Panc1 (cell line): ENCODE measurements around the gene EPS8L2. TPM values are rescaled to one million over a fixed set of nuclear protein-coding genes. Genes with fewer than 3 reads are reported as not detected.

Source experiments
- ATAC-seq: fragments of 200-7000 bp; cut with Tn5 transposase; 2 replicates; pipeline ENCODE4 v1.9.1; 2020; ENCODE audit warnings: mild to moderate bottlenecking, moderate library complexity
- BruUV-seq: library from RNA; stranded (reverse); fragments of 400-500 nt; replicated peaks from 2 replicates; lab custom pipeline; 2021; lab: Mats Ljungman, UMichigan
- CTCF ChIA-PET: fragments of 300-600 bp; sonication (Branson Sonifier 250); formaldehyde crosslinking; loops from one replicate; lab custom pipeline; 2022; ENCODE audit warnings: antibody characterized with exemption; lab: Charles Lee
- POLR2A ChIA-PET: fragments of 300-600 bp; sonication (Branson Sonifier 250); formaldehyde crosslinking; loops from one replicate; lab custom pipeline; 2022; ENCODE audit warnings: antibody characterized with exemption; lab: Charles Lee
- DNase-seq: peaks from one replicate; pipeline ENCODE4 v3.0.0-alpha.2; 2010; ENCODE audit warnings: low read depth, low spot score
- H3K27ac ChIP-seq: 2 replicates; pipeline ENCODE4 v1.5.1; 2011; ENCODE audit warnings: mild to moderate bottlenecking, low read length, inconsistent platforms
- H3K27me3 ChIP-seq: fragments of 200-500 bp; sonication (Bioruptor generic); 2 replicates; pipeline ENCODE4 v1.6.0; 2014; ENCODE audit warnings: low read length, inconsistent platforms; ENCODE audit not compliant: control insufficient read depth, insufficient read depth
- H3K36me3 ChIP-seq: fragments of 200-500 bp; sonication (Bioruptor generic); 2 replicates; pipeline ENCODE4 v1.5.1; 2014; ENCODE audit warnings: inconsistent platforms, mild to moderate bottlenecking, low read length, moderate library complexity; ENCODE audit not compliant: control insufficient read depth, insufficient read depth
- H3K4me1 ChIP-seq: 2 replicates; pipeline ENCODE4 v1.5.1; 2011; ENCODE audit warnings: inconsistent platforms, mild to moderate bottlenecking, low read length, moderate library complexity; ENCODE audit not compliant: control insufficient read depth, insufficient read depth
- H3K4me3 ChIP-seq, 2 experiments: 2 replicates each; pipeline ENCODE4 v1.5.1; 2011 to 2012; ENCODE audit warnings: low read depth in 2 of 2, low read length in 2 of 2, mild to moderate bottlenecking in 2 of 2, inconsistent platforms in 1 of 2, moderate library complexity in 1 of 2
- H3K9me3 ChIP-seq: fragments of 200-500 bp; sonication (Bioruptor generic); 2 replicates; pipeline ENCODE4 v1.5.1; 2014; ENCODE audit warnings: low read depth, mild to moderate bottlenecking, inconsistent platforms, low read length, moderate library complexity; ENCODE audit not compliant: control insufficient read depth, insufficient read depth
- CTCF ChIP-seq: fragments of 450-650 bp; IDR thresholded peaks from 2 replicates; pipeline ENCODE4 v1.5.1; 2017; ENCODE audit warnings: mild to moderate bottlenecking
- POLR2AphosphoS5 ChIP-seq: IDR thresholded peaks from 2 replicates; pipeline ENCODE4 v1.6.1; 2012; ENCODE audit warnings: mild to moderate bottlenecking, low read depth, low read length, moderate library complexity
- REST ChIP-seq, 2 experiments: IDR thresholded peaks; 2 replicates each; pipeline ENCODE4 v1.6.1; 2011 to 2012; ENCODE audit warnings: low read depth in 2 of 2, control low read depth in 1 of 2, low read length in 1 of 2, mild to moderate bottlenecking in 1 of 2, moderate library complexity in 1 of 2; ENCODE audit not compliant: insufficient read depth in 1 of 2
- SIN3A ChIP-seq: IDR thresholded peaks from 2 replicates; pipeline ENCODE4 v1.6.1; 2012; ENCODE audit warnings: low read depth, mild to moderate bottlenecking, low read length, moderate library complexity, borderline replicate concordance; ENCODE audit not compliant: insufficient read depth
- TCF7L2 ChIP-seq: IDR thresholded peaks from 2 replicates; pipeline ENCODE4 v1.6.1; 2011; ENCODE audit warnings: mild to moderate bottlenecking, low read depth, low read length, inconsistent platforms
- in situ Hi-C: cut with HindIII; loops from 2 replicates; pipeline ENCODE4 v1.10.0; 2016; ENCODE audit warnings: low sequenced_read_pairs, low pct_unique_long_range_greater_than_20kb
- intact Hi-C: fragments of 100-400 bp; cut with micrococcal nuclease; formaldehyde crosslinking; loops from one replicate; pipeline ENCODE4 v1.10.0; 2022; ENCODE audit not compliant: unreplicated experiment
- total RNA-seq: library from RNA; stranded (reverse); gene quantifications from one replicate; pipeline ENCODE4 v1.2.1, GENCODE V29; 2021; ENCODE audit not compliant: unreplicated experiment

Gene EPS8L2
- total RNA-seq, 1 experiment from 2014 or later = 256 TPM

DNA sequence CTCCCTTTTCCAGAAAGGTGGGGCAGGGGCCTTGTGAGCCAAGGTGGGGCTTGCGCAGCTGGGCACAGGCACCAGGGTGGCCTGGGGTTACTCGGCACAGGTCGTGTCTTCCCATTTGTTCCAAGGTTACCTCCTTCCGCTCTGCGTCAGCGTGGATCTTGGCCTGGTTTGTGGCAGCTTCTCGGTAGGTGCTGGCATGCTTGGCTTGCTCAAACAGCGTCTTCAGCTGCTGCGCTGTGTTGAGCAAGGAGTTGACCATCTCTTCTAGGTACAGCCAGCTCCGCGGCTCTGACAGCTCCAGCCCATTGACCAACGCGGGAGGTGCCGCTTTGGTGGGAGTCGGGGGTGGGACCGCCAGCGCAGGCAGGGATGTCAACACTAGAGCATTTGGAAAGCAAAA is 31.6 kb upstream of the EPS8L2 start:
- BruUV-seq = no TSS peak
- ATAC-seq = no peak
- Histone ChIP-seq H3K27ac (no peak overlapping the region), H3K36me3 (peaks cover 15% of the 10 kb centered on the region), H3K9me3 (no peaks in the 10 kb centered on the region), H3K27me3 (no peaks in the 10 kb centered on the region), H3K4me1 (no peaks in the 10 kb centered on the region), H3K4me3 (no peak overlapping the region)
- in situ Hi-C loops (no loop called here), intact Hi-C loops (no loop called here)
- CTCF ChIA-PET = no interaction called here
- TF ChIP-seq SIN3A = no peak
- TF ChIP-seq CTCF = no peak
- TF ChIP-seq POLR2AphosphoS5 = no peak
- TF ChIP-seq TCF7L2 = no peak
- no peak for TF ChIP-seq REST (IDR thresholded peaks at IDR 0.05; ENCODE audit: insufficient read depth in 1 of 2, low read depth in 2 of 2, low read length in 1 of 2)
- DNase-seq = no peak
- POLR2A ChIA-PET = no interaction called here

DNA sequence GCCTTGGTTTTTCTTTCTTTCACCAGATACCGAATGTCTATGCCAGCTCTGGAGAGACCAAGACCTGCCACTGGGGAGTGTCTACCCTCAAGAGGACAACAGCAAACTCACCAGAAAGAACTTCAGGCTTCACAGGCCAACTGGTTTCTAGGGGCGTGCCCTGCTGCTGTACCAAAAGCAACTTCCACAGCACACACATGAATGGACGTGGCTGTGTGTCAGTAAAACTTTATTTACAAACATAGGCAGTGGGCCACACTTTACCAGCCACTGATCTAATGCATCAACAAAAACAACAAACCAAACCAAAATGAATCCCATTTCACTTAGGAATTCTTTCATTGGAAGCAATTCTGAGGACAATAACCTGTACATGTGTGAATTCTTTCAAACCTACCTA is 27.7 kb upstream of the EPS8L2 start:
- ChIA-PET CTCF (no interaction called here), POLR2A (no interaction called here)
- TF ChIP-seq TCF7L2 (no peak), POLR2AphosphoS5 (no peak), REST (IDR thresholded peaks at IDR 0.05; ENCODE audit: insufficient read depth in 1 of 2, low read depth in 2 of 2, low read length in 1 of 2) (no peak), CTCF (no peak), SIN3A (no peak)
- in situ Hi-C loops = no loop called here
- Histone ChIP-seq H3K9me3 (no peaks in the 10 kb centered on the region), H3K36me3 (peaks cover 19% of the 10 kb centered on the region), H3K4me1 (no peaks in the 10 kb centered on the region), H3K4me3 (no peak overlapping the region), H3K27ac (no peak overlapping the region), H3K27me3 (no peaks in the 10 kb centered on the region)
- intact Hi-C loops = no loop called here
- DNase-seq (no peak), ATAC-seq (0 out of 2 replicates have a peak, but pooled peaks have one; percentile 29)
- BruUV-seq = no TSS peak
